H1 (cell line): ENCODE results near the gene NKPD1. TPM values are rescaled to one million over a fixed set of nuclear protein-coding genes. Genes with fewer than 3 reads are reported as not detected.

Source experiments
- USF2 ChIP-seq: IDR thresholded peaks from 2 replicates; pipeline ENCODE4 v1.6.1; 2011; ENCODE audit warnings: low read length, improper control_type of control experiment
- polyA plus RNA-seq, 7 experiments: library from polyadenylated mRNA; depleted of rRNA in 3 of 7; stranded (reverse) in 5 of 7; unstranded in 2 of 7; fragments of >200 nt in 5 of 7; fragments of 200-250 nt in 2 of 7; gene quantifications; 1 replicate in 5 of 7; 2 replicates in 1 of 7; 4 replicates in 1 of 7; pipeline versions ENCODE4 v1.2.1 to v1.2.3, GENCODE V29; 2011 to 2013; ENCODE audit warnings: missing spikeins in 2 of 7, mixed read lengths in 2 of 7
- total RNA-seq: library from RNA; stranded (reverse); fragmentation: NEBNext Ultra II Directional; extraction: Animal tissue kit (Norgen Biotek cat#: 25700); gene quantifications from 2 replicates; pipeline ENCODE4 v1.2.1, GENCODE V29; 2021

The NKPD1 gene
- total and polyA plus RNA-seq, 2 of the 8 experiments (the other 6 are each of a cell fraction or from before 2014, with no cell fraction given): 0.30 to 0.39 TPM

GRCh38 chr19:45158503-45159209 is 2.1 kb downstream of the NKPD1 start (continued):
- TF ChIP-seq USF2: no peak
